Measurements from ENCODE around the gene PCDHA3. TPM values are rescaled to one million over a fixed set of nuclear protein-coding genes. Genes with fewer than 3 reads are reported as not detected.

The PCDHA3 gene
- polyA plus RNA-seq, 1 donor from 2014 or later: 1.7 TPM

DNA sequence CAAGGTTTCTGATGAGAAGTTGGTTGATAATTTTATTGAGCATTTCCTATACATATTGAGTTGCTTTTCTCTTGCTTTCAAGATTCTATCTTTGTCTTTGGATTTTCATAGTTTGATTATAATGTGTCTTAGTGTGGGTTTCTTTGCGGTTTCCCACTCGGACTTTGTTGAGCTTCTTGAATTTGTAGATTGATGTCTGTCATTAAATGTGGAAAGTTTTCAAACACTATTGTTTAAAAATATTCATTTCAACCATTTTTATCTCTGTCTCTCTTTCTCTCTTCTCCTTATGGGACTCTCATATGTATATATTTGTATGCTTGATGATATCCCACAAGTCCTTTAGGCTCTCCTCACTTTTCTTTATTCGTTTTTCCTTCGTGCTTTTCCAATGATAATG, 33.4 kb upstream of the PCDHA3 start:
- Histone ChIP-seq H3K4me2 (ENCODE audit: low read length) (no peak overlapping the region), H3K4me3 (ENCODE audit: low read length) (no peak overlapping the region), H3F3A (ENCODE audit: insufficient read depth, low read length, poor library complexity, severe bottlenecking) (no peaks in the 10 kb centered on the region), H2AFZ (ENCODE audit: low read depth, low read length) (no peak overlapping the region), H3K36me3 (ENCODE audit: insufficient read depth, low read length) (no peaks in the 10 kb centered on the region), H3K27ac (ENCODE audit: low read length) (no peak overlapping the region), H4K20me1 (ENCODE audit: insufficient read depth) (no peaks in the 10 kb centered on the region), H3K9me3 (ENCODE audit: low read length) (peaks cover 13% of the 10 kb centered on the region), H3K79me2 (replicated peaks; ENCODE audit: insufficient read depth, low read length) (no peaks in the 10 kb centered on the region), H3K9ac (ENCODE audit: low read length) (no peak overlapping the region), H3K27me3 (ENCODE audit: insufficient read depth, low read depth, low read length) (no peaks in the 10 kb centered on the region), H3K9me2 (ENCODE audit: insufficient read depth, low read length) (no peaks in the 10 kb centered on the region)
- TF ChIP-seq RAD21 (conservative IDR thresholded peaks at IDR 0.05) (no peak), POLR2AphosphoS5 (IDR thresholded peaks at IDR 0.05) (no peak), TAF1 (IDR thresholded peaks at IDR 0.05; ENCODE audit: low read depth) (no peak), EP300 (conservative IDR thresholded peaks at IDR 0.05; ENCODE audit: poor library complexity, severe bottlenecking) (no peak), EZH2 (IDR thresholded peaks at IDR 0.05; ENCODE audit: borderline replicate concordance, insufficient read depth, low read length, poor library complexity, severe bottlenecking) (no peak), SMC3 (conservative IDR thresholded peaks at IDR 0.05; ENCODE audit: poor library complexity) (no peak), MXI1 (conservative IDR thresholded peaks at IDR 0.05; ENCODE audit: poor library complexity, severe bottlenecking) (no peak)
- TF ChIP-seq, protein P1, sequence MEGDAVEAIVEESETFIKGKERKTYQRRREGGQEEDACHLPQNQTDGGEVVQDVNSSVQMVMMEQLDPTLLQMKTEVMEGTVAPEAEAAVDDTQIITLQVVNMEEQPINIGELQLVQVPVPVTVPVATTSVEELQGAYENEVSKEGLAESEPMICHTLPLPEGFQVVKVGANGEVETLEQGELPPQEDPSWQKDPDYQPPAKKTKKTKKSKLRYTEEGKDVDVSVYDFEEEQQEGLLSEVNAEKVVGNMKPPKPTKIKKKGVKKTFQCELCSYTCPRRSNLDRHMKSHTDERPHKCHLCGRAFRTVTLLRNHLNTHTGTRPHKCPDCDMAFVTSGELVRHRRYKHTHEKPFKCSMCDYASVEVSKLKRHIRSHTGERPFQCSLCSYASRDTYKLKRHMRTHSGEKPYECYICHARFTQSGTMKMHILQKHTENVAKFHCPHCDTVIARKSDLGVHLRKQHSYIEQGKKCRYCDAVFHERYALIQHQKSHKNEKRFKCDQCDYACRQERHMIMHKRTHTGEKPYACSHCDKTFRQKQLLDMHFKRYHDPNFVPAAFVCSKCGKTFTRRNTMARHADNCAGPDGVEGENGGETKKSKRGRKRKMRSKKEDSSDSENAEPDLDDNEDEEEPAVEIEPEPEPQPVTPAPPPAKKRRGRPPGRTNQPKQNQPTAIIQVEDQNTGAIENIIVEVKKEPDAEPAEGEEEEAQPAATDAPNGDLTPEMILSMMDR (IDR thresholded peaks at IDR 0.05; ENCODE audit: poor library complexity, severe bottlenecking): no peak
- TF ChIP-seq, protein P2, sequence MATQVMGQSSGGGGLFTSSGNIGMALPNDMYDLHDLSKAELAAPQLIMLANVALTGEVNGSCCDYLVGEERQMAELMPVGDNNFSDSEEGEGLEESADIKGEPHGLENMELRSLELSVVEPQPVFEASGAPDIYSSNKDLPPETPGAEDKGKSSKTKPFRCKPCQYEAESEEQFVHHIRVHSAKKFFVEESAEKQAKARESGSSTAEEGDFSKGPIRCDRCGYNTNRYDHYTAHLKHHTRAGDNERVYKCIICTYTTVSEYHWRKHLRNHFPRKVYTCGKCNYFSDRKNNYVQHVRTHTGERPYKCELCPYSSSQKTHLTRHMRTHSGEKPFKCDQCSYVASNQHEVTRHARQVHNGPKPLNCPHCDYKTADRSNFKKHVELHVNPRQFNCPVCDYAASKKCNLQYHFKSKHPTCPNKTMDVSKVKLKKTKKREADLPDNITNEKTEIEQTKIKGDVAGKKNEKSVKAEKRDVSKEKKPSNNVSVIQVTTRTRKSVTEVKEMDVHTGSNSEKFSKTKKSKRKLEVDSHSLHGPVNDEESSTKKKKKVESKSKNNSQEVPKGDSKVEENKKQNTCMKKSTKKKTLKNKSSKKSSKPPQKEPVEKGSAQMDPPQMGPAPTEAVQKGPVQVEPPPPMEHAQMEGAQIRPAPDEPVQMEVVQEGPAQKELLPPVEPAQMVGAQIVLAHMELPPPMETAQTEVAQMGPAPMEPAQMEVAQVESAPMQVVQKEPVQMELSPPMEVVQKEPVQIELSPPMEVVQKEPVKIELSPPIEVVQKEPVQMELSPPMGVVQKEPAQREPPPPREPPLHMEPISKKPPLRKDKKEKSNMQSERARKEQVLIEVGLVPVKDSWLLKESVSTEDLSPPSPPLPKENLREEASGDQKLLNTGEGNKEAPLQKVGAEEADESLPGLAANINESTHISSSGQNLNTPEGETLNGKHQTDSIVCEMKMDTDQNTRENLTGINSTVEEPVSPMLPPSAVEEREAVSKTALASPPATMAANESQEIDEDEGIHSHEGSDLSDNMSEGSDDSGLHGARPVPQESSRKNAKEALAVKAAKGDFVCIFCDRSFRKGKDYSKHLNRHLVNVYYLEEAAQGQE (IDR thresholded peaks at IDR 0.05; ENCODE audit: borderline replicate concordance): no peak

DNA sequence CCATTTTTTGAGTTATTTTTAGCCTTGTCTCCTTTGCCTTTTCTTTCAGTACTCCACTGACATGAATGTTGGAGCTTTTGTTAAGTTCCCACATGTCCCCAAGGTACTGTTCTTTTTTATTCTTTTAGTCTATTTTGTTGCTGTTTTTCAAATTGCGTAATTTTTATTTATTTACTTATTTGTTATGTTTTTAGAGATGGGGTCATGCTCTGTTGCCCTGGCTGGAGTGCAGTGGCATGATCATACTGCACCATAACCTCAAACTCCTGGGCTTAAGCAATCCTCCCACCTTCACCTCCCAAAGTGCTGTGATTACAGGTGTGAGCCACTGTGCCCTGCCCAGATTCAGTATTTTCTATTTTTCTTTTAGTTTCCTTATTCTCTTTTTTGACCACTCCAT, 20.3 kb upstream of the PCDHA3 start:
- H3K27ac ChIP-seq (ENCODE audit: low read length): no peak overlapping the region
- H3F3A ChIP-seq (ENCODE audit: insufficient read depth, low read length, poor library complexity, severe bottlenecking): no peaks in the 10 kb centered on the region
- H3K4me3 ChIP-seq (ENCODE audit: low read length): no peak overlapping the region
- peaks cover 15% of the 10 kb centered on the region for H3K9me3 ChIP-seq (ENCODE audit: low read length)
- H3K36me3 ChIP-seq (ENCODE audit: insufficient read depth, low read length): no peaks in the 10 kb centered on the region
- no peak overlapping the region for H3K9ac ChIP-seq (ENCODE audit: low read length)
- TF ChIP-seq EZH2 (IDR thresholded peaks at IDR 0.05; ENCODE audit: borderline replicate concordance, insufficient read depth, low read length, poor library complexity, severe bottlenecking): no peak
- TF ChIP-seq RAD21 (conservative IDR thresholded peaks at IDR 0.05): no peak
- TF ChIP-seq TAF1 (IDR thresholded peaks at IDR 0.05; ENCODE audit: low read depth): no peak
- no peak for TF ChIP-seq POLR2AphosphoS5 (IDR thresholded peaks at IDR 0.05)
- TF ChIP-seq SMC3 (conservative IDR thresholded peaks at IDR 0.05; ENCODE audit: poor library complexity): no peak
- TF ChIP-seq, protein P1 (IDR thresholded peaks at IDR 0.05; ENCODE audit: poor library complexity, severe bottlenecking): no peak
- no peak for TF ChIP-seq EP300 (conservative IDR thresholded peaks at IDR 0.05; ENCODE audit: poor library complexity, severe bottlenecking)
- TF ChIP-seq MXI1 (conservative IDR thresholded peaks at IDR 0.05; ENCODE audit: poor library complexity, severe bottlenecking): no peak
- no peaks in the 10 kb centered on the region for H3K27me3 ChIP-seq (ENCODE audit: insufficient read depth, low read depth, low read length)
- H4K20me1 ChIP-seq (ENCODE audit: insufficient read depth): no peaks in the 10 kb centered on the region
- no peak overlapping the region for H3K4me2 ChIP-seq (ENCODE audit: low read length)
- H2AFZ ChIP-seq (ENCODE audit: low read depth, low read length): no peak overlapping the region
- H3K9me2 ChIP-seq (ENCODE audit: insufficient read depth, low read length): no peaks in the 10 kb centered on the region
- no peaks in the 10 kb centered on the region for H3K79me2 ChIP-seq (replicated peaks; ENCODE audit: insufficient read depth, low read length)
